ENCODE results near the gene SYNDIG1L. TPM values are rescaled to one million over a fixed set of nuclear protein-coding genes. Genes with fewer than 3 reads are reported as not detected.
A peak's percentile ranks its signal among the peaks of the same experiment; 100 is the strongest.

SYNDIG1L gene
- total RNA-seq, 3 donors from 2014 or later, result 0.33 to 1.0 (median 0.64) TPM

GRCh38 chr14:74402401-74403251 lies 23.4 kb downstream of the SYNDIG1L start:
- Histone ChIP-seq H3K27ac (no peak overlapping the region), H3K9me3 (no peaks in the 10 kb centered on the region), H3K27me3 (no peaks in the 10 kb centered on the region), H3K36me3 (no peaks in the 10 kb centered on the region), H3K4me3 (no peak overlapping the region), H3K4me1 (peaks cover 0 to 4% of the 10 kb centered on the region in 2 donors)
- TF ChIP-seq POLR2A (IDR thresholded peaks at IDR 0.05), result no peak
- no peak for TF ChIP-seq POLR2AphosphoS5 (IDR thresholded peaks at IDR 0.05)
- no peak for TF ChIP-seq CTCF (IDR thresholded peaks at IDR 0.05)
- intact Hi-C loops (cut with DNase I; ENCODE audit: low total_unique reads), result no loop called here
- DNase-seq (ENCODE audit: low spot score in 2 of 2), result no peak

- TF ChIP-seq CTCF (IDR thresholded peaks at IDR 0.05), result no peak
- no peak for TF ChIP-seq POLR2AphosphoS5 (IDR thresholded peaks at IDR 0.05)
- TF ChIP-seq POLR2A (IDR thresholded peaks at IDR 0.05), result no peak
- H3K27ac ChIP-seq, result peak overlapping the region in 1 of 2 donors; percentile 63
- peak in 1 of 2 donors; percentile 47 for DNase-seq (ENCODE audit: low spot score in 2 of 2)
Measured at GRCh38 chr14:74401504-74402241, 24.3 kb downstream of the SYNDIG1L start.

GRCh38 chr14:74400919-74401503 lies 25.0 kb downstream of the SYNDIG1L start:
- Histone ChIP-seq H3K4me3 (peak overlapping the region in 2 of 3 donors; percentile 11 to 40), H3K27me3 (no peaks in the 10 kb centered on the region), H3K9me3 (no peaks in the 10 kb centered on the region), H3K27ac (peak overlapping the region in 1 of 2 donors; percentile 63), H3K36me3 (no peaks in the 10 kb centered on the region), H3K4me1 (peaks cover 0 to 4% of the 10 kb centered on the region in 2 donors)
- TF ChIP-seq POLR2A (IDR thresholded peaks at IDR 0.05) (no peak), CTCF (IDR thresholded peaks at IDR 0.05) (no peak), POLR2AphosphoS5 (IDR thresholded peaks at IDR 0.05) (no peak)
- intact Hi-C loops (cut with DNase I; ENCODE audit: low total_unique reads), result no loop called here
- DNase-seq (ENCODE audit: low spot score in 2 of 2), result no peak

More at GRCh38 chr14:74401504-74402241, 24.3 kb downstream of the SYNDIG1L start:
- peak overlapping the region in 2 of 3 donors; percentile 11 to 40 for H3K4me3 ChIP-seq
- H3K4me1 ChIP-seq, result peaks cover 0 to 4% of the 10 kb centered on the region in 2 donors
- no peaks in the 10 kb centered on the region for H3K27me3 ChIP-seq
- H3K36me3 ChIP-seq, result no peaks in the 10 kb centered on the region
- no peaks in the 10 kb centered on the region for H3K9me3 ChIP-seq
- intact Hi-C loops (cut with DNase I; ENCODE audit: low total_unique reads), result no loop called here

GRCh38 chr14:74400031-74400685 lies 25.9 kb downstream of the SYNDIG1L start:
- H3K27me3 ChIP-seq, result no peaks in the 10 kb centered on the region

More at GRCh38 chr14:74400031-74400685, 25.9 kb downstream of the SYNDIG1L start:
- Histone ChIP-seq H3K4me1 (peaks cover 0 to 4% of the 10 kb centered on the region in 2 donors), H3K27ac (no peak overlapping the region), H3K36me3 (no peaks in the 10 kb centered on the region), H3K4me3 (no peak overlapping the region), H3K9me3 (no peaks in the 10 kb centered on the region)
- intact Hi-C loops (cut with DNase I; ENCODE audit: low total_unique reads), result no loop called here
- DNase-seq (ENCODE audit: low spot score in 2 of 2), result no peak
- TF ChIP-seq POLR2A (IDR thresholded peaks at IDR 0.05) (no peak), CTCF (IDR thresholded peaks at IDR 0.05) (no peak), POLR2AphosphoS5 (IDR thresholded peaks at IDR 0.05) (no peak)
